ENCODE results near the gene NLRP6. TPM values are rescaled to one million over a fixed set of nuclear protein-coding genes. Genes with fewer than 3 reads are reported as not detected.

The NLRP6 gene
- total RNA-seq, 1 donor from 2014 or later = not detected

- peak within 1 kb of the TSS; percentile 55 for H3K4me3 ChIP-seq (ENCODE audit: low read depth, low read length)
- no peak for DNase-seq (ENCODE audit: low read depth)
- no peak for TF ChIP-seq CTCF (conservative IDR thresholded peaks at IDR 0.05; ENCODE audit: low read depth, low read length)
Observed at GRCh38 chr11:288478-289397, 10.5 kb downstream of the NLRP6 start, which contains the start of gene PGGHG. TSS of gene PGGHG (plus strand) at chr11:289126. CDS start at chr11:289817, 691 bp downstream.

GRCh38 chr11:289398-289711 is 11.1 kb downstream of the NLRP6 start:
- TF ChIP-seq CTCF (conservative IDR thresholded peaks at IDR 0.05; ENCODE audit: low read depth, low read length) = no peak
- peak overlapping the region; percentile 46 for H3K4me3 ChIP-seq (ENCODE audit: low read depth, low read length)
- no peak for DNase-seq (ENCODE audit: low read depth)

DNA sequence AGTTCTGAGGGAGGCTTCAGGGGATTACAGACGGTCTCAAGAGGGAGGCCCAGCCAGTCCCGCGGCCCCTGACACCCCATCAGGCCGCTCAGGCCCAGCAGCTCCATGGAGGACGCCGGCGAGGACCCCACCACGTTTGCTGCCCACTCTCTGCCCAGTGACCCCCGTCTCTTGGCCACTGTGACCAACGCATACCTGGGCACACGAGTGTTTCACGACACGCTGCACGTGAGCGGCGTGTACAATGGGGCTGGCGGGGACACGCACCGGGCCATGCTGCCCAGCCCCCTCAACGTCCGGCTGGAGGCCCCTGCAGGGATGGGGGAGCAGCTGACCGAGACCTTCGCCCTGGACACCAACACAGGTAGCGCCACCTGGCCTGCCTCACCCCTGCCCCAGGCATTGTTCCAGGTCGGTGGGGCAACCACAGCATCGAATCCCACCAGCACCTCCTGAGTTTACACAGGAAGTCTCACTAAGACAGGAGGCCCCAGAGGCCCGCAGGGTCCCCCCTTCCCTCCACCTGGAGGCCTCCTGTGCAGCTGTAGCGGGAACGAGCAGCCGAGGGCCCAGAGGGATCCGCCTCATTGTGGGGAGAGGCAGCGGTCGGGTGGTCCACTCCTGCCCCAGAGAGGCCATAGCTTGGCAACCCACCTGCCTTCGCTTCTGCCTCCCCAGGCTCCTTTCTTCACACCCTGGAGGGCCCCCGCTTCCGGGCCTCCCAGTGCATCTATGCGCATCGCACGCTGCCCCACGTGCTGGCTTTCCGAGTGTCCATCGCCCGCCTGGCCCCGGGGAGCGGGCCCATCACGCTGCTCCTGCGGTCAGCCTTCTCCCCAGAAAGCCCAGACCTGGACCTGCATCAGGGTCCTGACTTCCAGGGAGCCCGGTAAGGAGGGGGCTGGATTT is 11.8 kb downstream of the NLRP6 start:
- H3K4me3 ChIP-seq (ENCODE audit: low read depth, low read length) = peak overlapping the region; percentile 46
- no peak for TF ChIP-seq CTCF (conservative IDR thresholded peaks at IDR 0.05; ENCODE audit: low read depth, low read length)

GRCh38 chr11:290621-291231 is 12.5 kb downstream of the NLRP6 start:
- DNase-seq (ENCODE audit: low read depth) = no peak
- no peak overlapping the region for H3K4me3 ChIP-seq (ENCODE audit: low read depth, low read length)
- TF ChIP-seq CTCF (conservative IDR thresholded peaks at IDR 0.05; ENCODE audit: low read depth, low read length) = no peak

More for the DNA sequence above, 11.8 kb downstream of the NLRP6 start:
- DNase-seq (ENCODE audit: low read depth) = no peak

GRCh38 chr11:291281-292210 is 13.3 kb downstream of the NLRP6 start:
- DNase-seq (ENCODE audit: low read depth) = no peak
- H3K4me3 ChIP-seq (ENCODE audit: low read depth, low read length) = no peak overlapping the region
- TF ChIP-seq CTCF (conservative IDR thresholded peaks at IDR 0.05; ENCODE audit: low read depth, low read length) = no peak

All from epithelial cell of proximal tubule (primary cell).